Measurements from ENCODE around the gene AKR7A3. TPM values are rescaled to one million over a fixed set of nuclear protein-coding genes. Genes with fewer than 3 reads are reported as not detected.

The AKR7A3 gene
- total and polyA plus RNA-seq, 9 donors: 0.23 to 3.5 (median 2.0) TPM

GRCh38 chr1:19333587-19334354, 45.2 kb upstream of the AKR7A3 start:
- intact Hi-C loops (cut with DNase I): no loop called here
- 67 to 81% (median 70%) methylated on average over 9 of the region's 9 CpGs for WGBS, 3 donors

GRCh38 chr1:19332832-19333231, 44.3 kb upstream of the AKR7A3 start:
- Histone ChIP-seq H3K9me3 (no peaks in the 10 kb centered on the region), H3K4me1 (ENCODE audit: insufficient read depth) (no peaks in the 10 kb centered on the region), H3K27ac (no peak overlapping the region), H3K27me3 (no peaks in the 10 kb centered on the region), H3K36me3 (no peaks in the 10 kb centered on the region), H3K4me3 (no peak overlapping the region)
- TF ChIP-seq POLR2A (IDR thresholded peaks at IDR 0.05) (no peak), CTCF (IDR thresholded peaks at IDR 0.05) (no peak), EP300 (IDR thresholded peaks at IDR 0.05) (no peak)
- WGBS, 3 donors: 91 to 92% (median 91%) methylated on average over 12 of the region's 12 CpGs
- intact Hi-C loops (cut with DNase I): no loop called here
- no peak for DNase-seq

More at GRCh38 chr1:19333587-19334354, 45.2 kb upstream of the AKR7A3 start:
- TF ChIP-seq CTCF (IDR thresholded peaks at IDR 0.05) (no peak), POLR2A (IDR thresholded peaks at IDR 0.05) (no peak), EP300 (IDR thresholded peaks at IDR 0.05) (no peak)
- no peaks in the 10 kb centered on the region for H3K4me1 ChIP-seq (ENCODE audit: insufficient read depth)
- no peak for DNase-seq
- H3K4me3 ChIP-seq: no peak overlapping the region
- no peaks in the 10 kb centered on the region for H3K27me3 ChIP-seq
- no peak overlapping the region for H3K27ac ChIP-seq
- H3K9me3 ChIP-seq: no peaks in the 10 kb centered on the region
- H3K36me3 ChIP-seq: no peaks in the 10 kb centered on the region

DNA sequence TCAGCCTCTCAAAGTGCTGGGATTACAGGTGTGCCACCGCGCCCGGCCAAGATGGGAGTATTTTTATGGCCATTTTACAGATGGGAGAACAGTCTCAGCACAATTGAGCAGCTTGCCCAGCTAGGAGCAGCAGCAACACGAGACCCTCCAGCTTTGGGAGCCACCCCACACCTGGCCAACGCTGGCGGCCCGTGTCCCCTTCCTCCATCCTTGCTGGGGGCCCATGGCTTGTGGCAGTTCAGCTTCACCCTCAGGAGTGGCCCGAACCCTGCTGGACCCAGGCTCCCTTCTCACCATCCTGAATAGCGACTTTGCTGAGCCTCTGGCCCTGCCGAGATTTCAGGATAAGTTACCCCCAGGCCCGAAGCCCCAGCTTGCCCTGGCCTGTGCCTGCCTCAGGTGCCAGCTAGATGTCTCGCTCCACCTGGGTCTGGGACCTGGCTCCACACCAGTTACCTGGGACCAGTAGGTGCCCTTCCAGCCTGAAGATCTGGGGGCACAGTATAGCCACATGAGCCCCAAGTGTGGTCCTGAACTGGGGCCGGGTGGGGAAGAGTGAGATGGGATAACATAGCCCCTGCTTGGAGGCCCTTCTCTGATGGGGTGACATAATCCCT, 42.8 kb upstream of the AKR7A3 start:
- intact Hi-C loops (cut with DNase I): no loop called here
- Histone ChIP-seq H3K27ac (no peak overlapping the region), H3K4me3 (no peak overlapping the region), H3K4me1 (ENCODE audit: insufficient read depth) (no peaks in the 10 kb centered on the region), H3K27me3 (no peaks in the 10 kb centered on the region), H3K36me3 (no peaks in the 10 kb centered on the region), H3K9me3 (no peaks in the 10 kb centered on the region)
- no peak for DNase-seq
- whole genome bisulfite sequencing, 3 donors: 84 to 87% (median 86%) methylated on average over 13 of the region's 13 CpGs
- no peak for TF ChIP-seq CTCF (IDR thresholded peaks at IDR 0.05)
- TF ChIP-seq EP300 (IDR thresholded peaks at IDR 0.05): no peak
- TF ChIP-seq POLR2A (IDR thresholded peaks at IDR 0.05): no peak

DNA sequence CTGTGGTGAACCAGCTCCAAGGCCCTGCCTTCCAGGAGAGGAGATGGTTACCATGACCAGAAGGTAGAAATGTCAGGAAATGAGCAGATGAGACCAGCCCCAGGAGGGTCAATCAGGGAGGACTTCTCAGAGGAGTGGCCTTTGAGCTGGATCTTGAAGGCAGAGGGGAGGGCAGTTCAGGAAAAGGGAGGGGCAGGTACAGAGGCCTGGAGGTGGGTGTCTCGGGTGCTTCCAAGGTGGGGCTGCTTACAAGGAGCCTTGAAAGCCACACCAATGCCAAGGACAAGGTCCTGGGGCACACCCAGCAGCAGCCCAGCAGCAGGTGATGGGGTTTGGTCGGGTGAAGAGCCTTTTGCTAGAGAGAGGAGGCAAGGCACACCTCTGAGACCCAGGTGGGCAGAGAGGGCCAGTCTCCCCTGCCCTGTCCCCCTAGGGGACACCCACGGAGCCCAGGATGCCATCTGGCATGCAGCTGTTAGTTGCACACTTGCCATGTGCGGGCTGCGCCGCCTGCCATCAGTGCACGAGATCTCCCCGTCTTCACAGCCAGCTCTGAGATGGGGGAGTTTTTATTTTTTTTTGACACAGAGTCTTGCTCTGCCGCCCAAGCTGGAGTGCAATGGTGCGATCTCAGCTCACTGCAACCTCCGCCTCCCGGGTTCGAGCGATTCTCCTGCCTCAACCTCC, 42.0 kb upstream of the AKR7A3 start:
- no peaks in the 10 kb centered on the region for H3K36me3 ChIP-seq
- 69 to 80% (median 69%) methylated on average over 14 of the region's 14 CpGs for WGBS, 3 donors
- intact Hi-C loops (cut with DNase I): no loop called here

More for the DNA sequence above, 42.0 kb upstream of the AKR7A3 start:
- no peak for DNase-seq
- no peak overlapping the region for H3K4me3 ChIP-seq
- H3K4me1 ChIP-seq (ENCODE audit: insufficient read depth): no peaks in the 10 kb centered on the region
- H3K27ac ChIP-seq: no peak overlapping the region
- H3K9me3 ChIP-seq: no peaks in the 10 kb centered on the region
- no peaks in the 10 kb centered on the region for H3K27me3 ChIP-seq
- TF ChIP-seq POLR2A (IDR thresholded peaks at IDR 0.05): no peak
- TF ChIP-seq CTCF (IDR thresholded peaks at IDR 0.05): no peak
- no peak for TF ChIP-seq EP300 (IDR thresholded peaks at IDR 0.05)

Data from ovary (tissue), 9 donors.